AG09319 (cell line): Measurements from ENCODE around the gene ADAMTS3.

ENCODE experiments used
- DNase-seq: peaks from one replicate; pipeline ENCODE4 v3.0.0-alpha.2; 2010; ENCODE audit warnings: low read depth; ENCODE audit errors: extremely low read depth
- CTCF ChIP-seq: IDR thresholded peaks from 2 replicates; pipeline ENCODE4 v1.5.1; 2011; ENCODE audit warnings: low read depth, mild to moderate bottlenecking, inconsistent platforms, low read length, moderate library complexity

ADAMTS3 gene

GRCh38 chr4:72418458-72418857, 150.6 kb downstream of the ADAMTS3 start:
- peak; percentile 40 for DNase-seq
- TF ChIP-seq CTCF: no peak

- TF ChIP-seq CTCF: no peak
- DNase-seq: no peak
Observed at GRCh38 chr4:72410158-72410557, 158.9 kb downstream of the ADAMTS3 start.

GRCh38 chr4:72408568-72408967, 160.5 kb downstream of the ADAMTS3 start:
- no peak for DNase-seq
- no peak for TF ChIP-seq CTCF

- DNase-seq: no peak
- no peak for TF ChIP-seq CTCF
Observed at GRCh38 chr4:72405417-72405816, 163.6 kb downstream of the ADAMTS3 start.

- DNase-seq: no peak
- TF ChIP-seq CTCF: no peak
Observed at GRCh38 chr4:72397314-72397713, 171.7 kb downstream of the ADAMTS3 start.

GRCh38 chr4:72394012-72394663, 174.9 kb downstream of the ADAMTS3 start:
- no peak for TF ChIP-seq CTCF
- DNase-seq: no peak

- DNase-seq: no peak
- TF ChIP-seq CTCF: no peak
Observed at GRCh38 chr4:72391281-72391680, 177.7 kb downstream of the ADAMTS3 start.
